ACC112 (cell line): ENCODE results near the gene PAX2.

Source experiments
- H2AFZ ChIP-seq: fragments of 200-600 bp; sonication (generic); one replicate; pipeline ENCODE4 v1.6.0; 2017; ENCODE audit warnings: antibody characterized with exemption, low read length; ENCODE audit not compliant: unreplicated experiment
- H3K27ac ChIP-seq: fragments of 200-600 bp; sonication (generic); 2 replicates; pipeline ENCODE4 v1.5.1; 2014; ENCODE audit warnings: low read depth, mild to moderate bottlenecking, antibody characterized with exemption, low read length, moderate library complexity
- H3K27me3 ChIP-seq: fragments of 200-600 bp; sonication (generic); 2 replicates; pipeline ENCODE4 v1.6.1; 2014; ENCODE audit warnings: mild to moderate bottlenecking, antibody characterized with exemption, low read length, moderate library complexity, mixed read lengths; ENCODE audit not compliant: insufficient read depth
- H3K36me3 ChIP-seq: fragments of 200-600 bp; sonication (generic); 2 replicates; pipeline ENCODE4 v1.6.1; 2016; ENCODE audit warnings: mild to moderate bottlenecking, antibody characterized with exemption, low read length, moderate library complexity, mixed read lengths; ENCODE audit not compliant: insufficient read depth
- H3K4me1 ChIP-seq: fragments of 200-600 bp; sonication (generic); one replicate; pipeline ENCODE4 v1.6.1; 2016; ENCODE audit warnings: low read length, mixed read lengths; ENCODE audit not compliant: insufficient read depth, unreplicated experiment, control insufficient read depth
- H3K4me3 ChIP-seq: fragments of 200-600 bp; sonication (generic); 2 replicates; pipeline ENCODE4 v1.5.1; 2014; ENCODE audit warnings: mild to moderate bottlenecking, low read depth, low read length
- H3K79me2 ChIP-seq: fragments of 200-600 bp; sonication (generic); one replicate; pipeline ENCODE4 v1.6.0; 2016; ENCODE audit warnings: low read length; ENCODE audit not compliant: control insufficient read depth, unreplicated experiment, insufficient read depth

Gene PAX2

DNA sequence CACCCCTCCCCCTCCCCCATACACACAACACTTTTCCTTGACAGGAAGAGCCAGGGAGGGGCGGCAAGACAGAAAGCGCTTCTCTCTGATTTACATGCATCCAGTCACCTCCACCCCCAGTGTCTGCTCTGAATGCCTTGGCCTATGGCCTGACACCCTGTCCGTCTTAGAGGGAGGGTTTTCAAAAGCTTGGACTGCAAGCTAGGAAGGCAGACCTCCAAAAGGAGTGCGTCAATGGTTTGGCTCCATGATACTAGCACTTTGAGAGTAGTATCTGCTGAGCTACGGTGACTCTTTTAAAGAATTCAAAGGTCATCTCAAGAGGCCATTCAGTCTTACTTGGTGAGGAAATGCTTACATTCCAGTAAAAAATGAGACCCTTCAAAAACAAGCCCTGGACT is 20.3 kb upstream of the PAX2 start:
- Histone ChIP-seq H3K79me2 (no peaks in the 10 kb centered on the region), H3K36me3 (no peaks in the 10 kb centered on the region), H3K27me3 (peaks cover 87% of the 10 kb centered on the region), H3K4me1 (peaks cover 4% of the 10 kb centered on the region), H2AFZ (no peak overlapping the region), H3K27ac (no peak overlapping the region), H3K4me3 (no peak overlapping the region)

DNA sequence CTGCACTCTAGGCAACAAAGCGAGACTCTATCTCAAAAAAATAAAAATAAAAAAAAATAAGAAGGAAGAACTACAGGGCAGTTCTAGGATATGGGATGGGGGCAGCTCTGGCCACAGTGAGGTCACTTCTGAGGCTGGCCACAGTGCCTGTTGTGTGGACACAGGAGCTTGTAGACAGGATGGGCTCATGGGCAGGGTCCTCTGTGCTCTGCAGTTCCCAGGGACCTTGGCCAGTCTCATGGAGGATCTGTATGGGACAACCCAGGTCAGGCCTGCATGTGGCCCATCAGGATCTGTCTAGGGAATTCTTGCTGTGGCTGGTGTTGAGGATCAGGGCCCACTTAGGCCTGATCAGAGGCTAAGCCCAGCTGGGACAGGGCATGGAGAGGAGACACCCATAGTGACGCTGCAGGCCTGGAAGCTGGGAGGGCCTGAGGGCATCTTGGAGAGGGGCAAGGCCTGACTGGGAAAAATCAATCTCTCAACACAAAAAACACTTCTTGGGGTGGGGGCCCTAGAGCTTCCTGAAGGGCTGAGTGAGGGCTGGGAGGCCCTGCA is 19.4 kb upstream of the PAX2 start:
- no peaks in the 10 kb centered on the region for H3K79me2 ChIP-seq
- H2AFZ ChIP-seq, result no peak overlapping the region
- no peak overlapping the region for H3K4me3 ChIP-seq
- H3K36me3 ChIP-seq, result no peaks in the 10 kb centered on the region
- H3K27me3 ChIP-seq, result peaks cover 88% of the 10 kb centered on the region
- peaks cover 4% of the 10 kb centered on the region for H3K4me1 ChIP-seq
- no peak overlapping the region for H3K27ac ChIP-seq

DNA sequence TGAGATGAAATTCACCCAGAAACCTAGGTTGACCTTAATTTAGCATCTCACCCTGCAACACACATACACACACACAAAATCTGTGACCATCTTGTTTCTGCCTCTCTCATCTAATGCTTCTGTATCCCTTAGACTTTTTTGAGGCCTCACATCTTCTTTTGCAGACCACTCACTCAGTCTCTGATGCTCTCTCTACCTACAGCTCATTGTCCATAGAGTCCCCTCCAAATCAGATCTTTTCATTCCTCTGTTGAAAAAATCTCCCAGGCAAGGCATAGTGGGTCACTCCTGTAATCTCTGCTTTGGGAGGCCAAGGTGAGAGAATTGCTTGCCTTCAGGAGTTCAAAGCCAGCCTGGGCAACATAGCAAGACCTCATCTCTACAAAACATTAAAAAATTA is 17.6 kb upstream of the PAX2 start:
- Histone ChIP-seq H3K4me3 (no peak overlapping the region), H3K27me3 (peaks cover 93% of the 10 kb centered on the region), H3K79me2 (no peaks in the 10 kb centered on the region)

DNA sequence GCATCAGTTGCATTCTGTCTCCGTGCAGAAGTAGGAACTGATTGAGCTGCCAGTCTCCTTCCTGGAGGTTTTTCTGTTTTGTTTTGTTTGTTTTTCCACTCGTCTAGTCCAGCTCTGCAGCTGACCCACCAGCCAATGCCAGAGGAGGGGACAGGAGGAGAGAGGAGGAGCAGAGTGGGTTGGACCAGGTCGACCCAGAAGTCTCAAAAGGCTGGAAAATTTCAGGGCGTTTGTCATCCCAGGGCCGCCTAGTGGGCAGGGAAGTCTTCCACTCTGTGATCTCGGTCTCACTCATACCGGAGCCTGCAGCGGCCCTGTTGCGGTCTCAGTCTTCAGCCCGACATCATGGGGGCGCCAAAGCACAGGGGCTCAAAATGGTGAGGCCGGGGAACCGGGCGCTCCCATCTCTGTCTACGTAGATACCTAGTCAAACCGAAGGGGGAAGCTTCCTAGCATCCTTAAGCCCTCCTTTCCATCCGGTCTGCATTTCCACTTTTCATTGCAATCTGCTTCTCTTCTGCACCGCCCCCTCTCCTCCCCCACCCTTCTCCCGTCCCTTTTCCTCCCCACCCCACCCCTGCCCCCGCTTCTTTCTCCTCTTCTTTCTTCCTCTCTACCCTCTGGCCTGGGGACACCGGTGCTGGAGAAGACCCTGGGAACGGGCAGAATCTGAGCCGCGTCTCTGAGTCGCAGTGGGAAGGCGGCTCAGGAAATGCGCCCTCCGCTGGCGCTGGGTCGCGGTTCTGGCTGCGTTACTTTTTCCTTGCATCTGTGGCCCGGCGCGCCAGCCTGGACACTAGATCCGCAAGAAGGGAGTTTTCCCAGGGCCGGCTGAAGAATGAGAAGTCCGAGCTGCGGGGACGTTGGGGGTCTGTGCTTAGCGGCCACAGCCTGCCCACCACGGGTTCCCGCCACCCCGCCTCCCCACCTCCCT is 16.2 kb upstream of the PAX2 start:
- H3K27me3 ChIP-seq, result peaks cover 92% of the 10 kb centered on the region
- peak overlapping the region; percentile 66 for H2AFZ ChIP-seq
- H3K4me3 ChIP-seq, result peak overlapping the region; percentile 63
- H3K27ac ChIP-seq, result no peak overlapping the region
- H3K4me1 ChIP-seq, result peaks cover 4% of the 10 kb centered on the region
- no peaks in the 10 kb centered on the region for H3K79me2 ChIP-seq
- H3K36me3 ChIP-seq, result no peaks in the 10 kb centered on the region

More for the DNA sequence above, 17.6 kb upstream of the PAX2 start:
- peaks cover 4% of the 10 kb centered on the region for H3K4me1 ChIP-seq
- H3K27ac ChIP-seq, result no peak overlapping the region
- H3K36me3 ChIP-seq, result no peaks in the 10 kb centered on the region
- H2AFZ ChIP-seq, result no peak overlapping the region

GRCh38 chr10:100729862-100730724 is 15.3 kb upstream of the PAX2 start:
- H3K4me3 ChIP-seq, result peak overlapping the region; percentile 63
- H3K27me3 ChIP-seq, result peaks cover 92% of the 10 kb centered on the region
- peaks cover 4% of the 10 kb centered on the region for H3K4me1 ChIP-seq
- H2AFZ ChIP-seq, result no peak overlapping the region
- no peaks in the 10 kb centered on the region for H3K79me2 ChIP-seq
- H3K27ac ChIP-seq, result no peak overlapping the region
- H3K36me3 ChIP-seq, result no peaks in the 10 kb centered on the region

- Histone ChIP-seq H3K36me3 (no peaks in the 10 kb centered on the region), H3K27me3 (peaks cover 95% of the 10 kb centered on the region), H3K4me3 (peak overlapping the region; percentile 63; the same call in 1 of the 2 replicates), H2AFZ (no peak overlapping the region), H3K79me2 (no peaks in the 10 kb centered on the region), H3K27ac (no peak overlapping the region), H3K4me1 (peaks cover 4% of the 10 kb centered on the region)
These were observed 14.5 kb upstream of the PAX2 start for GRCh38 chr10:100730725-100731406.

DNA sequence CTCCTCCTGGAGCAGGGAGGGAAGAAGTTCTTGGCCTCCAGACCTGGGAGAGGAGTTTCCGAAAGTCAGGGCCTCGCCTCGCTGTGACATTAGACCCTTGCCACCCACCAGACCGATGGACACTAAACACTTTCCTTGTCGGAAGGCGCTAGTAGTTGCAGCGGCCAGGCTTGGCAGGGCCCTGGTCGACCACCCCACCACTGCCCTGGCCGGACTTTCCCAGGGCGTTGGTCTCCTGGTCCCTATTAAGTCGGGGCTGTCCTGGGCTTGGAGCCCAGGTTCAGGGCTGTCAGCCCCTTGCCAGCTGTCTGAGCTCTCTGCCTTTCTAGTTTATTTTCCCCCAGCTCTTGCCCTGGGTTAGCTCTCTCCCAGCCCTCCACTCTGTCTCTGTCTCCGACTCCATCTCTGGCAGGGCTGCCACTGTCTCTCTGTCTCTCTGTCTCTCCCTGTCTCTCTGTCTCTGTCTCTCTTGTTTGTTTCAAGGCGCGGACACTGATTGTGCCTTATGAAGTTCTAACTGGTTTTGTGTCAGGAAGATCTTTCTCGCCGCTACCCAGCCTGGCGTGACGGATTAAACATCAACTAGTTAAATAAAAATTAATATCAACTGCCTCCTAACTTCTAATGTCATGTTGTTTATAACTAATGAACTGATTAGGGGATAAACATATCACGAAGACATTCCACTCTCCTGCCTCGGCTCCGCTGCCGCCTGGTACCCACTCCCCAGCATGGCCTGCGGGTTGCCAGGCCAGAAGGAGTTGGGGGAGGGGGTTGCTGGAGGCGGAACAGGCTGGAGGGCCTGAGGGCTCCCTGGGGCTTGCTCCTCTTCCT is 13.8 kb upstream of the PAX2 start:
- peaks cover 4% of the 10 kb centered on the region for H3K4me1 ChIP-seq
- peaks cover 95% of the 10 kb centered on the region for H3K27me3 ChIP-seq
- H3K36me3 ChIP-seq, result no peaks in the 10 kb centered on the region
- no peak overlapping the region for H2AFZ ChIP-seq
- H3K4me3 ChIP-seq, result no peak overlapping the region
- no peaks in the 10 kb centered on the region for H3K79me2 ChIP-seq
- H3K27ac ChIP-seq, result no peak overlapping the region

GRCh38 chr10:100732241-100732596 is 13.2 kb upstream of the PAX2 start:
- H3K27ac ChIP-seq, result no peak overlapping the region
- no peaks in the 10 kb centered on the region for H3K79me2 ChIP-seq
- H2AFZ ChIP-seq, result no peak overlapping the region
- H3K4me1 ChIP-seq, result peaks cover 4% of the 10 kb centered on the region
- no peak overlapping the region for H3K4me3 ChIP-seq
- no peaks in the 10 kb centered on the region for H3K36me3 ChIP-seq
- H3K27me3 ChIP-seq, result peaks cover 99% of the 10 kb centered on the region

DNA sequence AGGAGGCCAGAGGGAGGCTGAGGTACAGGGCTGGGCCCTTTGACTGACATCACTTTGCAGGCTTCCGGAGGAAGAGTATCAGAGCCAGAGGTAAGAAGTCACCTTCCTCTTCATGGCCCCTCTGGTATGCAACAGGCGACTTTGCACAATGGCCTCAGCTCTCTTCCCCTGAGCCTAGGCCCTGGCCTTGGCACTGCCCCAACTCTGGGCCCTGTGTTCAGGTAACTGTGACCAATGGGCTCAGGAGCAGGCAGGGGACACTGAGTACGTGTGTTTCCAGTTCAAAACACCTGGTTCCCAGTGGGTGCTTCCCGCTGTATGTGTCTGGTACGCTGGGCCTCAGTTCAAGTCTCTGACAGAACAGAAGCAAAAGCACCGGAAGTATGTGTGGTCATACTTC is 12.1 kb upstream of the PAX2 start:
- peaks cover 4% of the 10 kb centered on the region for H3K4me1 ChIP-seq
- no peaks in the 10 kb centered on the region for H3K79me2 ChIP-seq
- no peaks in the 10 kb centered on the region for H3K36me3 ChIP-seq
- no peak overlapping the region for H3K4me3 ChIP-seq
- H3K27ac ChIP-seq, result no peak overlapping the region
- H3K27me3 ChIP-seq, result peaks cover 100% of the 10 kb centered on the region
- no peak overlapping the region for H2AFZ ChIP-seq
